CD4-positive, alpha-beta T cell (primary cell): Measurements from ENCODE around the gene PTGER1. TPM values are rescaled to one million over a fixed set of nuclear protein-coding genes. Genes with fewer than 3 reads are reported as not detected.

Experiments
- ATAC-seq: fragments of 200-7000 bp; cut with Tn5 transposase; one replicate; pipeline ENCODE4 v1.10.0; 2022; ENCODE audit warnings: mild to moderate bottlenecking; ENCODE audit not compliant: poor library complexity
- CTCF ChIA-PET: fragments of 350-600 bp; sonication (Branson Sonifier 250); formaldehyde crosslinking; loops from one replicate; lab custom pipeline; 2021; ENCODE audit warnings: antibody characterized with exemption, inconsistent platforms; lab: Charles Lee
- POLR2A ChIA-PET: fragments of 350-600 bp; sonication (Branson Sonifier 250); formaldehyde crosslinking; loops from one replicate; lab custom pipeline; 2021; ENCODE audit warnings: antibody characterized with exemption, inconsistent platforms; lab: Charles Lee
- DNase-seq, 14 experiments: peaks; one replicate each; pipeline ENCODE4 v3.0.0-alpha.2; 2013 to 2020; ENCODE audit warnings: mixed read lengths in 2 of 14
- H3K27ac ChIP-seq, 2 donors: one replicate each; pipeline versions ENCODE4 v1.5.1 to v1.7.0; 2013; ENCODE audit warnings: low read length in 2 of 2, low read depth in 1 of 2, mild to moderate bottlenecking in 1 of 2
- H3K27me3 ChIP-seq, 2 experiments: 1 replicate in 1 of 2; 2 replicates in 1 of 2; pipeline versions ENCODE4 v1.6.1 to v1.7.0; 2013; ENCODE audit warnings: low read length in 2 of 2, control low read depth in 1 of 2, mild to moderate bottlenecking in 1 of 2, moderate library complexity in 1 of 2; ENCODE audit not compliant: insufficient read depth in 2 of 2, control insufficient read depth in 1 of 2
- H3K36me3 ChIP-seq: one replicate; pipeline ENCODE4 v1.6.1; 2013; ENCODE audit warnings: low read length, control low read depth; ENCODE audit not compliant: insufficient read depth
- H3K4me1 ChIP-seq: one replicate; pipeline ENCODE4 v1.6.1; 2013; ENCODE audit warnings: low read length, control low read depth; ENCODE audit not compliant: insufficient read depth
- H3K4me3 ChIP-seq: one replicate; pipeline ENCODE4 v1.5.1; 2013; ENCODE audit warnings: mild to moderate bottlenecking, low read length, moderate library complexity
- H3K9me3 ChIP-seq, 2 experiments: 1 replicate in 1 of 2; 2 replicates in 1 of 2; pipeline versions ENCODE4 v1.6.1 to v1.7.0; 2013; ENCODE audit warnings: low read length in 2 of 2, mild to moderate bottlenecking in 2 of 2, control low read depth in 1 of 2, moderate library complexity in 1 of 2; ENCODE audit not compliant: control insufficient read depth in 1 of 2, insufficient read depth in 1 of 2
- H3K27ac Mint-ChIP-seq: one replicate; pipeline ENCODE4 v1.8.0; 2020; ENCODE audit warnings: mixed read lengths
- H3K27me3 Mint-ChIP-seq: one replicate; pipeline ENCODE4 v1.8.0; 2021; ENCODE audit warnings: mixed read lengths
- H3K36me3 Mint-ChIP-seq: one replicate; pipeline ENCODE4 v1.8.0; 2021; ENCODE audit warnings: low read depth, mixed read lengths
- H3K4me1 Mint-ChIP-seq: one replicate; pipeline ENCODE4 v1.8.0; 2021; ENCODE audit warnings: low read depth, mixed read lengths
- H3K4me3 Mint-ChIP-seq: one replicate; pipeline ENCODE4 v1.8.0; 2020; ENCODE audit warnings: mild to moderate bottlenecking, mixed read lengths
- H3K9me3 Mint-ChIP-seq: one replicate; pipeline ENCODE4 v1.8.0; 2020; ENCODE audit warnings: mixed read lengths
- CTCF ChIP-seq: fragments of 200-600 bp; IDR thresholded peaks from one replicate; pipeline ENCODE4 v1.8.0; 2022; ENCODE audit warnings: antibody characterized with exemption, mild to moderate bottlenecking
- intact Hi-C, 2 experiments: fragments of 100-400 bp; cut with DNase I in 1 of 2; cut with micrococcal nuclease in 1 of 2; formaldehyde crosslinking; loops; one replicate each; pipeline versions ENCODE4 v1.15.1 to v1.9.0; 2023 to 2025; cut with DNase I, micrococcal nuclease
- total RNA-seq, 174 experiments: library from RNA in 2 of 174; stranded (reverse) in 2 of 174; gene quantifications; one replicate each; pipeline ENCODE4 v1.2.3 and lab custom pipeline; 2021 to 2026

Gene PTGER1
- total RNA-seq, 2 experiments from 2014 or later, result not detected

- peak overlapping the region; percentile 72 for H3K27ac Mint-ChIP-seq
- H3K36me3 ChIP-seq, result peaks cover 51% of the 10 kb centered on the region
Measured at GRCh38 chr19:14441041-14441938, 33.9 kb downstream of the PTGER1 start.

GRCh38 chr19:14440049-14440448 lies 35.1 kb downstream of the PTGER1 start:
- ChIA-PET CTCF (interaction anchor here (0.6 kb wide), 1 partner anchor 54 kb away, joined by 4 read pairs; no protein-coding TSS in a partner anchor), POLR2A (interaction anchor here (0.6 kb wide), 1 partner anchor 305 kb away, joined by 3 read pairs; no protein-coding TSS in a partner anchor)
- intact Hi-C loops, result no loop called here
- Mint-ChIP-seq H3K4me1 (peaks cover 59% of the 10 kb centered on the region), H3K27me3 (no peaks in the 10 kb centered on the region), H3K27ac (peak overlapping the region; percentile 91), H3K36me3 (peaks cover 42% of the 10 kb centered on the region), H3K9me3 (no peaks in the 10 kb centered on the region), H3K4me3 (peak overlapping the region; percentile 93)
- Histone ChIP-seq H3K27ac (peak overlapping the region; percentile 66 to 72), H3K36me3 (peaks cover 42% of the 10 kb centered on the region), H3K4me3 (peak overlapping the region; percentile 90), H3K4me1 (peaks cover 69% of the 10 kb centered on the region), H3K27me3 (no peaks in the 10 kb centered on the region), H3K9me3 (no peaks in the 10 kb centered on the region)
- peak; percentile 58 to 89 (median 76) for DNase-seq
- peak; percentile 100 for ATAC-seq
- TF ChIP-seq CTCF, result no peak

More at GRCh38 chr19:14441041-14441938, 33.9 kb downstream of the PTGER1 start:
- intact Hi-C loops, result no loop called here
- ATAC-seq (no peak), DNase-seq (peak in 1 of 14 experiments; percentile 28)
- no peaks in the 10 kb centered on the region for H3K27me3 Mint-ChIP-seq
- Histone ChIP-seq H3K9me3 (no peaks in the 10 kb centered on the region), H3K27me3 (no peaks in the 10 kb centered on the region), H3K27ac (peak overlapping the region in 1 of 2 donors; percentile 66), H3K4me1 (peaks cover 64% of the 10 kb centered on the region), H3K4me3 (peak overlapping the region; percentile 90)
- peaks cover 54% of the 10 kb centered on the region for H3K4me1 Mint-ChIP-seq
- H3K4me3 Mint-ChIP-seq, result peak overlapping the region; percentile 93
- ChIA-PET POLR2A (interaction anchor here (1.0 kb wide), 1 partner anchor 14 kb away, joined by 3 read pairs; no protein-coding TSS in a partner anchor), CTCF (no interaction called here)
- peaks cover 51% of the 10 kb centered on the region for H3K36me3 Mint-ChIP-seq
- TF ChIP-seq CTCF, result no peak
- no peaks in the 10 kb centered on the region for H3K9me3 Mint-ChIP-seq

GRCh38 chr19:14439014-14439413 lies 36.1 kb downstream of the PTGER1 start:
- peaks cover 63% of the 10 kb centered on the region for H3K4me1 Mint-ChIP-seq
- intact Hi-C loops, result no loop called here
- no peak for DNase-seq
- no peaks in the 10 kb centered on the region for H3K9me3 Mint-ChIP-seq
- ChIA-PET CTCF (no interaction called here), POLR2A (interaction anchor here (0.6 to 1.0 kb wide), 3 partner anchors 19 to 1705 kb away, joined by 3 read pairs; partner anchors contain the start of gene DDX39A)
- H3K4me1 ChIP-seq, result peaks cover 76% of the 10 kb centered on the region
- no peaks in the 10 kb centered on the region for H3K9me3 ChIP-seq
- peak overlapping the region; percentile 83 for H3K4me3 Mint-ChIP-seq
- H3K27ac ChIP-seq, result peak overlapping the region in 1 of 2 donors; percentile 26
- no peak overlapping the region for H3K4me3 ChIP-seq
- no peak for ATAC-seq
- H3K27me3 Mint-ChIP-seq, result no peaks in the 10 kb centered on the region
- peak overlapping the region; percentile 91 for H3K27ac Mint-ChIP-seq
- peaks cover 34% of the 10 kb centered on the region for H3K36me3 ChIP-seq
- no peak for TF ChIP-seq CTCF
- no peaks in the 10 kb centered on the region for H3K27me3 ChIP-seq
- H3K36me3 Mint-ChIP-seq, result peaks cover 33% of the 10 kb centered on the region
